ENCODE data around the gene CFAP74. TPM values are rescaled to one million over a fixed set of nuclear protein-coding genes. Genes with fewer than 3 reads are reported as not detected.

The CFAP74 gene
- total RNA-seq, 2 experiments from 2014 or later = 0.38 to 0.41 TPM

DNA sequence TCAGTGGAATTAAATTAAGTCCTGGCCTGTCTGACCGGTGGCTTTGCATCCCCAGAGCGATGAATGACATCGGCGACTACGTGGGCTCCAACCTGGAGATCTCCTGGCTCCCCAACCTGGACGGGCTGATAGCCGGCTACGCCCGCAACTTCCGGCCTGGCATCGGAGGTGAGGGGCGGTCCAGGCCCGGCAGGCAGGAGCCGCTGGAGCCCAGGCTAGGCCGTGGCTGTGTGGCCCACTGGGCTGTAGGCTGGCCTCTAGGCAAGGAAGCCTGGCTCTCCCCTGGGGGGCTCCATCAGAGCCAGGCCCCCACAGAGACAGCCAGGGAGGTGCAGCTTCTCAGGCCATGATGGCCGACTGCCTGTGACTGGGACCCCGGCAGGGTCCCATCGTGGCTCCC lies 21.3 kb upstream of the CFAP74 start:
- H3K36me3 Mint-ChIP-seq (ENCODE audit: low read depth) = no peaks in the 10 kb centered on the region
- CTCF ChIA-PET = interaction anchor here (1.4 to 2.3 kb wide), 2 partner anchors 19 to 80 kb away, joined by 3 to 11 read pairs; no protein-coding TSS in a partner anchor
- no peaks in the 10 kb centered on the region for H3K4me1 Mint-ChIP-seq (ENCODE audit: low read depth)
- no peak overlapping the region for H3K27ac Mint-ChIP-seq
- DNase-seq (no peak), ATAC-seq (no peak)
- no peak overlapping the region for H3K4me3 Mint-ChIP-seq
- peaks cover 23% of the 10 kb centered on the region for H3K27me3 Mint-ChIP-seq
- POLR2A ChIA-PET = no interaction called here
- intact Hi-C loops (cut with micrococcal nuclease) = no loop called here
- no peak for TF ChIP-seq CTCF (IDR thresholded peaks at IDR 0.05)
- H3K9me3 Mint-ChIP-seq = no peaks in the 10 kb centered on the region

DNA sequence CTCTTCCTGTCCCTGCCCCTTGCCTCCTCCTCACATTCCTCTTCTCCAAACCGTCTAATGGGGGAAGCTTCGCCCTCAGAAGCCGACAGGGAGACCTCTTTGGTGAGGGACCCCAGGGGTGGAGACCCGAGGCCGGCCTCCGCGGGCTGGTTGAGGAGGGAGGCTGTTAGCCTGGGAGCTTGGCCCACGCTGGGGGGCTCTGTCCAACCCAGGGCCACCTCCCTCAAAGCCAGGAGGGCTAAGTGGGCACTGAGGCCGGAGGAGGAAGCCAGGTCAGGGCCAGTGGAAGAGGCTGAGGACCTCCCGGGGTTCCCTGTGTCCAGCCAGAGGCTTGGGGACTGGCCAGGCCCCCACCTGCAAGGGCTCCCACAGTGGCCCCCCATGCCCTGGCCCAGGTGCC lies 20.9 kb upstream of the CFAP74 start:
- CTCF ChIA-PET = interaction anchor here (1.4 to 2.3 kb wide), 2 partner anchors 20 to 80 kb away, joined by 3 to 11 read pairs; no protein-coding TSS in a partner anchor
- no peak for TF ChIP-seq CTCF (IDR thresholded peaks at IDR 0.05)

GRCh38 chr1:2023187-2023586 lies 19.6 kb upstream of the CFAP74 start:
- CTCF ChIA-PET = interaction anchor here (0.9 kb wide), 1 partner anchor 63 kb away, joined by 4 read pairs; no protein-coding TSS in a partner anchor
- TF ChIP-seq CTCF (IDR thresholded peaks at IDR 0.05) = no peak
- ATAC-seq = no peak
- Mint-ChIP-seq H3K4me3 (no peak overlapping the region), H3K36me3 (ENCODE audit: low read depth) (no peaks in the 10 kb centered on the region), H3K27me3 (peaks cover 28% of the 10 kb centered on the region), H3K27ac (no peak overlapping the region), H3K4me1 (ENCODE audit: low read depth) (peaks cover 2% of the 10 kb centered on the region), H3K9me3 (no peaks in the 10 kb centered on the region)
- DNase-seq = no peak
- POLR2A ChIA-PET = no interaction called here
- intact Hi-C loops (cut with micrococcal nuclease) = no loop called here

More for the DNA sequence above, 20.9 kb upstream of the CFAP74 start:
- Mint-ChIP-seq H3K36me3 (ENCODE audit: low read depth) (no peaks in the 10 kb centered on the region), H3K4me1 (ENCODE audit: low read depth) (no peaks in the 10 kb centered on the region), H3K9me3 (no peaks in the 10 kb centered on the region), H3K4me3 (no peak overlapping the region), H3K27me3 (peaks cover 24% of the 10 kb centered on the region), H3K27ac (no peak overlapping the region)
- DNase-seq (no peak), ATAC-seq (no peak)
- POLR2A ChIA-PET = no interaction called here
- intact Hi-C loops (cut with micrococcal nuclease) = no loop called here

GRCh38 chr1:2022063-2022770 lies 18.6 kb upstream of the CFAP74 start:
- intact Hi-C loops (cut with micrococcal nuclease) = no loop called here
- DNase-seq (no peak), ATAC-seq (no peak)
- Mint-ChIP-seq H3K27me3 (peaks cover 36% of the 10 kb centered on the region), H3K9me3 (no peaks in the 10 kb centered on the region), H3K36me3 (ENCODE audit: low read depth) (no peaks in the 10 kb centered on the region), H3K4me3 (no peak overlapping the region), H3K4me1 (ENCODE audit: low read depth) (peaks cover 2% of the 10 kb centered on the region), H3K27ac (no peak overlapping the region)
- no peak for TF ChIP-seq CTCF (IDR thresholded peaks at IDR 0.05)
- ChIA-PET CTCF (interaction anchor here (0.9 to 1.8 kb wide), 3 partner anchors 22 to 79 kb away, joined by 3 to 7 read pairs (median 4); no protein-coding TSS in a partner anchor), POLR2A (no interaction called here)

GRCh38 chr1:2021550-2021949 lies 18.0 kb upstream of the CFAP74 start:
- Mint-ChIP-seq H3K9me3 (no peaks in the 10 kb centered on the region), H3K27me3 (peaks cover 41% of the 10 kb centered on the region), H3K4me3 (no peak overlapping the region), H3K27ac (no peak overlapping the region), H3K36me3 (ENCODE audit: low read depth) (no peaks in the 10 kb centered on the region), H3K4me1 (ENCODE audit: low read depth) (peaks cover 2% of the 10 kb centered on the region)
- ChIA-PET POLR2A (no interaction called here), CTCF (interaction anchor here (1.4 to 1.8 kb wide), 2 partner anchors 23 to 78 kb away, joined by 3 to 7 read pairs; no protein-coding TSS in a partner anchor)
- intact Hi-C loops (cut with micrococcal nuclease) = no loop called here
- DNase-seq (no peak), ATAC-seq (no peak)
- TF ChIP-seq CTCF (IDR thresholded peaks at IDR 0.05) = no peak

All from activated CD8-positive, alpha-beta T cell treated with anti-CD3 and anti-CD28 coated beads for 36 hours (primary cell).